Neural cell (in vitro differentiated cells): ENCODE data around the gene NFE2L1. TPM values are rescaled to one million over a fixed set of nuclear protein-coding genes. Genes with fewer than 3 reads are reported as not detected.
A peak's percentile ranks its signal among the peaks of the same experiment; 100 is the strongest.

ENCODE experiments used
- H2AFZ ChIP-seq: fragments of 200-600, 300-800 bp; sonication (generic), shearing (Covaris generic); 2 replicates; pipeline ENCODE4 v1.6.0; 2014; ENCODE audit warnings: low read depth, mild to moderate bottlenecking, antibody characterized with exemption, low read length, moderate library complexity
- H3F3A ChIP-seq: fragments of 200-600 bp; shearing (Covaris generic); 2 replicates; pipeline ENCODE4 v1.6.1; 2016; ENCODE audit warnings: mild to moderate bottlenecking, moderate library complexity, mixed read lengths, antibody characterized with exemption, low read length; ENCODE audit not compliant: insufficient read depth, poor library complexity, severe bottlenecking
- H3K27ac ChIP-seq: fragments of 200-600, 300-800 bp; sonication (generic), shearing (Covaris generic); 2 replicates; pipeline ENCODE4 v1.5.1; 2014; ENCODE audit warnings: mild to moderate bottlenecking, low read length, moderate library complexity
- H3K27me3 ChIP-seq: fragments of 300-800, 200-600 bp; sonication (generic), shearing (Covaris generic); 2 replicates; pipeline ENCODE4 v1.6.0; 2014; ENCODE audit warnings: mild to moderate bottlenecking, low read depth, low read length, moderate library complexity; ENCODE audit not compliant: insufficient read depth
- H3K36me3 ChIP-seq: fragments of 300-800, 200-600 bp; sonication (generic), shearing (Covaris generic); 2 replicates; pipeline ENCODE4 v1.5.1; 2014; ENCODE audit warnings: mild to moderate bottlenecking, antibody characterized with exemption, low read length, moderate library complexity; ENCODE audit not compliant: insufficient read depth
- H3K4me2 ChIP-seq: fragments of 300-800, 200-600 bp; sonication (generic), shearing (Covaris generic); 2 replicates; pipeline ENCODE4 v1.6.0; 2014; ENCODE audit warnings: mild to moderate bottlenecking, low read length
- H3K4me3 ChIP-seq: fragments of 300-800, 200-600 bp; sonication (generic), shearing (Covaris generic); 2 replicates; pipeline ENCODE4 v1.5.1; 2014; ENCODE audit warnings: mild to moderate bottlenecking, low read length, moderate library complexity
- H3K79me2 ChIP-seq: fragments of 200-600 bp; shearing (Covaris generic); replicated peaks from 2 replicates; pipeline ENCODE4 v1.6.0; 2014; ENCODE audit warnings: mild to moderate bottlenecking, low read length, moderate library complexity; ENCODE audit not compliant: insufficient read depth
- H3K9ac ChIP-seq: fragments of 300-800, 200-600 bp; sonication (generic), shearing (Covaris generic); 2 replicates; pipeline ENCODE4 v1.6.1; 2016; ENCODE audit warnings: mild to moderate bottlenecking, low read length, mixed read lengths
- H3K9me2 ChIP-seq: fragments of 200-600 bp; shearing (Covaris generic); 2 replicates; pipeline ENCODE4 v1.6.1; 2016; ENCODE audit warnings: mild to moderate bottlenecking, low read length, mixed read lengths; ENCODE audit not compliant: insufficient read depth
- H3K9me3 ChIP-seq: fragments of 200-600, 300-800 bp; sonication (generic), shearing (Covaris generic); 2 replicates; pipeline ENCODE4 v1.6.1; 2016; ENCODE audit warnings: mild to moderate bottlenecking, mixed run types, low read length, moderate library complexity, mixed read lengths
- H4K20me1 ChIP-seq: fragments of 200-600 bp; shearing (Covaris generic); 2 replicates; pipeline ENCODE4 v1.6.1; 2016; ENCODE audit warnings: mild to moderate bottlenecking, mixed run types; ENCODE audit not compliant: insufficient read depth
- CTCF ChIP-seq: fragments of 450-650 bp; IDR thresholded peaks from 2 replicates; pipeline ENCODE4 v1.5.1; 2014; ENCODE audit warnings: antibody characterized with exemption, mild to moderate bottlenecking, moderate library complexity; ENCODE audit not compliant: poor library complexity, severe bottlenecking
- EP300 ChIP-seq: fragments of 450-650 bp; conservative IDR thresholded peaks from 2 replicates; pipeline ENCODE4 v1.6.1; 2014; ENCODE audit warnings: antibody characterized with exemption, mild to moderate bottlenecking, moderate library complexity; ENCODE audit not compliant: poor library complexity, severe bottlenecking
- EZH2 ChIP-seq: fragments of 200-600, 300-800 bp; shearing (Covaris generic), sonication (generic); IDR thresholded peaks from 2 replicates; pipeline ENCODE4 v1.6.1; 2014; ENCODE audit warnings: antibody characterized with exemption, low read length, borderline replicate concordance, mild to moderate bottlenecking; ENCODE audit not compliant: insufficient read depth, poor library complexity, severe bottlenecking
- MXI1 ChIP-seq: fragments of 450-650 bp; conservative IDR thresholded peaks from 2 replicates; pipeline ENCODE4 v1.6.1; 2014; ENCODE audit warnings: antibody characterized with exemption, mild to moderate bottlenecking; ENCODE audit not compliant: poor library complexity, severe bottlenecking
- POLR2AphosphoS5 ChIP-seq: IDR thresholded peaks from 2 replicates; pipeline ENCODE4 v1.6.1; 2012
- RAD21 ChIP-seq: fragments of 450-650 bp; conservative IDR thresholded peaks from 2 replicates; pipeline ENCODE4 v1.6.1; 2014; ENCODE audit warnings: antibody characterized with exemption, mild to moderate bottlenecking, moderate library complexity
- REST ChIP-seq: IDR thresholded peaks from 2 replicates; pipeline ENCODE4 v1.6.1; 2012; ENCODE audit warnings: borderline replicate concordance
- SMC3 ChIP-seq: fragments of 450-650 bp; conservative IDR thresholded peaks from 2 replicates; pipeline ENCODE4 v1.6.1; 2014; ENCODE audit warnings: antibody characterized with exemption, mild to moderate bottlenecking, moderate library complexity; ENCODE audit not compliant: poor library complexity
- TAF1 ChIP-seq: IDR thresholded peaks from 2 replicates; pipeline ENCODE4 v1.6.1; 2012; ENCODE audit warnings: low read depth
- polyA plus RNA-seq: library from polyadenylated mRNA; depleted of rRNA; stranded (reverse); fragments of >200 nt; gene quantifications from 2 replicates; pipeline ENCODE4 v1.2.3, GENCODE V29; 2014

Gene NFE2L1
- polyA plus RNA-seq, 1 donor from 2014 or later: 48.4 TPM

GRCh38 chr17:48100591-48101011, 52.4 kb downstream of the NFE2L1 start:
- Histone ChIP-seq H3K9ac (peak overlapping the region; percentile 98), H3K27me3 (no peaks in the 10 kb centered on the region), H3F3A (peaks cover 10% of the 10 kb centered on the region), H3K36me3 (no peaks in the 10 kb centered on the region), H3K4me3 (peak overlapping the region; percentile 98), H4K20me1 (peaks cover 7% of the 10 kb centered on the region), H3K9me2 (no peaks in the 10 kb centered on the region), H2AFZ (peak overlapping the region; percentile 94), H3K9me3 (no peaks in the 10 kb centered on the region), H3K4me2 (peak overlapping the region; percentile 97), H3K27ac (peak overlapping the region; percentile 97), H3K79me2 (peaks cover 49% of the 10 kb centered on the region)
- TF ChIP-seq SMC3 (no peak), REST (no peak), CTCF (no peak), EP300 (no peak), POLR2AphosphoS5 (no peak), RAD21 (no peak), EZH2 (no peak), TAF1 (no peak), MXI1 (no peak)

- peak within 1 kb of the TSS; percentile 94 for H2AFZ ChIP-seq
Measured at GRCh38 chr17:48101012-48101720, 53.0 kb downstream of the NFE2L1 start, which contains the start of gene CBX1. Gene CBX1 (minus strand): TSS chr17:48101478. CDS start chr17:48077004, 24,474 bp downstream.

More at GRCh38 chr17:48101012-48101720, 53.0 kb downstream of the NFE2L1 start, which contains the start of gene CBX1:
- Histone ChIP-seq H3K9me2 (no peaks in the 10 kb centered on the region), H3K9ac (peak within 1 kb of the TSS; percentile 98), H3K4me3 (peak within 1 kb of the TSS; percentile 98), H3K27ac (peak within 1 kb of the TSS; percentile 97), H3K79me2 (peaks cover 45% of the 10 kb centered on the region), H3K4me2 (peak within 1 kb of the TSS; percentile 97), H3K36me3 (no peaks in the 10 kb centered on the region), H3K9me3 (no peaks in the 10 kb centered on the region), H3K27me3 (no peaks in the 10 kb centered on the region), H4K20me1 (peaks cover 7% of the 10 kb centered on the region), H3F3A (peaks cover 10% of the 10 kb centered on the region)
- TF ChIP-seq EZH2 (no peak), RAD21 (peak; percentile 50), CTCF (no peak), POLR2AphosphoS5 (peak; percentile 94), REST (peak; percentile 81), EP300 (peak; percentile 67), TAF1 (peak; percentile 86), MXI1 (peak; percentile 80), SMC3 (peak; percentile 42)
